SH-SY5Y (cell line): Measurements from ENCODE around the gene IMMP2L.

Experiments used
- GATA2 ChIP-seq: IDR thresholded peaks from 2 replicates; pipeline ENCODE4 v1.6.1; 2011; ENCODE audit warnings: mild to moderate bottlenecking, low read depth, low read length
- GATA3 ChIP-seq: IDR thresholded peaks from 2 replicates; pipeline ENCODE4 v1.6.1; 2011; ENCODE audit warnings: low read depth, mild to moderate bottlenecking, low read length, moderate library complexity

GRCh38 chr7:111516612-111517011, 45.7 kb downstream of the IMMP2L start:
- TF ChIP-seq GATA3 (no peak), GATA2 (no peak)
